Subcutaneous abdominal adipose tissue (tissue), 5 donors: Measurements from ENCODE around the gene GNAS.

Experiments
- H3K27ac ChIP-seq: one replicate; pipeline ENCODE4 v1.7.0; 2013; ENCODE audit warnings: low read depth, mild to moderate bottlenecking, inconsistent platforms, low read length, moderate library complexity
- H3K27me3 ChIP-seq, 5 donors: one replicate each; pipeline ENCODE4 v1.7.0; 2013; ENCODE audit warnings: low read length in 5 of 5, inconsistent platforms in 1 of 5; ENCODE audit not compliant: control insufficient read depth in 5 of 5, insufficient read depth in 4 of 5
- H3K36me3 ChIP-seq, 5 donors: one replicate each; pipeline ENCODE4 v1.7.0; 2013; ENCODE audit warnings: low read length in 5 of 5; ENCODE audit not compliant: control insufficient read depth in 5 of 5, insufficient read depth in 5 of 5
- H3K4me1 ChIP-seq, 5 donors: one replicate each; pipeline ENCODE4 v1.7.0; 2013; ENCODE audit warnings: low read length in 5 of 5, mild to moderate bottlenecking in 3 of 5, moderate library complexity in 1 of 5; ENCODE audit not compliant: control insufficient read depth in 5 of 5, insufficient read depth in 5 of 5
- H3K4me3 ChIP-seq, 5 donors: one replicate each; pipeline ENCODE4 v1.7.0; 2013; ENCODE audit warnings: low read length in 5 of 5, low read depth in 1 of 5
- H3K9ac ChIP-seq, 5 donors: one replicate each; pipeline ENCODE4 v1.7.0; 2013; ENCODE audit warnings: low read length in 5 of 5, mild to moderate bottlenecking in 4 of 5, moderate library complexity in 3 of 5
- H3K9me3 ChIP-seq, 5 donors: one replicate each; pipeline ENCODE4 v1.7.0; 2013; ENCODE audit warnings: low read length in 5 of 5; ENCODE audit not compliant: control insufficient read depth in 5 of 5
- donor health status: healthy.
- donor health status: healthy.
- donor health status: healthy.
- donor health status: healthy.
- donor health status: healthy.

Gene GNAS

DNA sequence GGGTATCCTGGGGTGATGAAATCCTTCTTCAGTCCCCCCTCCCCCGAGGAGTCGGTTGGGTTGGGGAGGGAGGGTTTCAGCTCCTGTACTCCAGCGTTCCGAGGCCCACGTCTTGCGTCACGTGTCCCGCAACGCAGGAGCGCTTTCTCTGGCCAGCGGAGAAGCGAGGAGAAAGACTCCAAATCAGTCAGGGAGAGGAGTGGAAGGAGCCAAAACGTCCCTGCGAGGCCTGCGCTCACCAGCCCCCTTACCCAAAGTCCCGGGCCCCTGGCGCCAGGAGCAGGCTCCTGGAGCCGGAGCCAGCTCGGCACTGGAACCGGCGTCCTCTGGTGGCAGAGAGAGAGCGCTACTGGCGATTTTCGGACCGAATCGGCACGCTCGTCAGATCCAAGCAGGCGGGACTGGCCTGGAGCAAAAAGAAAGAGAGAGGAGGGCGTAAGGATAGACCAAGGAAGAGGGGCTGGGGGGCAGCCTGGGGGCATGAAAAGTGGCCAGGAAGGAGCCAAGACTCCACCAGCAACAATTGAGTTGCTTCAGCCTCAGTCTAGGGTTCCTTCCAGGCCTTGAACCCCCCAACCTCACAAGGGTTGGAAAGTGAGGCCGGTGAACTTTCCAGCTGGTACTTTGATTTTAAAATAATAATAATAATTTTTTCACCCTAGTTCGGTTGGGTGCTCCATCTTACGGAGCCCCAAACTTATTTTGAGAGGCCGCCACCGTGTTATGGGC, at the start of gene GNAS:
GNAS (plus strand) TSS at position 174 of the 729 bp plus-strand sequence.
- no peaks in the 10 kb centered on the region for H3K9me3 ChIP-seq
- H3K4me3 ChIP-seq = peak within 1 kb of the TSS; percentile 47 to 73 (median 61)
- H3K36me3 ChIP-seq = no peaks in the 10 kb centered on the region
- peaks cover 0 to 45% (median 34%) of the 10 kb centered on the region in 5 donors for H3K4me1 ChIP-seq
- H3K27ac ChIP-seq = no peak within 1 kb of the TSS
- peaks cover 14 to 49% (median 39%) of the 10 kb centered on the region in 5 donors for H3K27me3 ChIP-seq
- no peak within 1 kb of the TSS for H3K9ac ChIP-seq

DNA sequence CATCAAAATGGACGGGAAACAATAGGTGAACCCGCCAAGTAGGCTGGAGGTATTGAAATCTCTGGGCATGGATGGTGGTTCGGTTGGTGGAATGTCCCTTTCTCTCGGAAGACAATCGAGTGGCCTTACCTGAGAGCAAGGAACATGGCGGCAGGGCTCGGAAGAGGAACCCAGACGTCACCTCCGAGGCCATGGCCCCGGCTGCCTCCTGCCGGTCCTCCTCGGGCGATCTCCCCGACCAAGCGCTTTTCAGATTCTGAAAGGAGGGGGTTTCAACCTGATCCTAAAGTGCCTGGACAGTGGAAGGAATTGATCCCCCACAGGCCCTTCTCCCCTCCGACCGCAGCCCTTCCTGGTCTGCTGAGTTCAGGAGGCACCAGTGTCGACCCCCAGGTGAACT, 49.0 kb upstream of the GNAS start:
- H3K4me1 ChIP-seq = no peaks in the 10 kb centered on the region
- no peak overlapping the region for H3K4me3 ChIP-seq
- H3K27me3 ChIP-seq = peaks cover 0 to 13% (median 8%) of the 10 kb centered on the region in 5 donors
- H3K9me3 ChIP-seq = no peaks in the 10 kb centered on the region
- H3K27ac ChIP-seq = no peak overlapping the region
- H3K9ac ChIP-seq = no peak overlapping the region
- no peaks in the 10 kb centered on the region for H3K36me3 ChIP-seq

DNA sequence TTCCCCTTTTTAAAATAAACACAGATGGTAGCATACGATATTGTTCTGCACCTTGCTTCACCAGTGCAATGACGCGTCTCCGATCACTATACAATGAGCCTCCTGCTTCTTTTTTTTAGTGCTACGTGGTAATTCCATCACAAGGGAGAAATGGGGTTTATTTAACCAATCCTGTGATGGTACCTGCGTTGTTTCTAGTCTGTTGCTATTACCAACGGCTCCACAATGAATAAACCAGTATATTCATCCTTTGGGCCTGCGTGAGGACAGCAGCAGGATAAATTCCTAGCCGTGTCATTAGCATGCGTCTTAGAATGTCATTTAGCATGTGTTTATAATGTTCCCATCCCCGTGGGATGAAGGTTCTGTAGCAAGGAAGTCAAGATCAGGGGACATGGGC, 44.7 kb upstream of the GNAS start:
- Histone ChIP-seq H3K27me3 (peaks cover 0 to 26% (median 17%) of the 10 kb centered on the region in 5 donors), H3K4me3 (no peak overlapping the region), H3K27ac (no peak overlapping the region), H3K9me3 (peaks cover 0 to 2% (median 0%) of the 10 kb centered on the region in 5 donors), H3K9ac (no peak overlapping the region), H3K4me1 (no peaks in the 10 kb centered on the region), H3K36me3 (no peaks in the 10 kb centered on the region)

GRCh38 chr20:58808271-58809046, 44.1 kb upstream of the GNAS start:
- Histone ChIP-seq H3K27ac (no peak overlapping the region), H3K9ac (no peak overlapping the region), H3K4me3 (no peak overlapping the region), H3K9me3 (peaks cover 0 to 2% (median 0%) of the 10 kb centered on the region in 5 donors), H3K36me3 (no peaks in the 10 kb centered on the region), H3K27me3 (peaks cover 3 to 30% (median 17%) of the 10 kb centered on the region in 5 donors), H3K4me1 (no peaks in the 10 kb centered on the region)

DNA sequence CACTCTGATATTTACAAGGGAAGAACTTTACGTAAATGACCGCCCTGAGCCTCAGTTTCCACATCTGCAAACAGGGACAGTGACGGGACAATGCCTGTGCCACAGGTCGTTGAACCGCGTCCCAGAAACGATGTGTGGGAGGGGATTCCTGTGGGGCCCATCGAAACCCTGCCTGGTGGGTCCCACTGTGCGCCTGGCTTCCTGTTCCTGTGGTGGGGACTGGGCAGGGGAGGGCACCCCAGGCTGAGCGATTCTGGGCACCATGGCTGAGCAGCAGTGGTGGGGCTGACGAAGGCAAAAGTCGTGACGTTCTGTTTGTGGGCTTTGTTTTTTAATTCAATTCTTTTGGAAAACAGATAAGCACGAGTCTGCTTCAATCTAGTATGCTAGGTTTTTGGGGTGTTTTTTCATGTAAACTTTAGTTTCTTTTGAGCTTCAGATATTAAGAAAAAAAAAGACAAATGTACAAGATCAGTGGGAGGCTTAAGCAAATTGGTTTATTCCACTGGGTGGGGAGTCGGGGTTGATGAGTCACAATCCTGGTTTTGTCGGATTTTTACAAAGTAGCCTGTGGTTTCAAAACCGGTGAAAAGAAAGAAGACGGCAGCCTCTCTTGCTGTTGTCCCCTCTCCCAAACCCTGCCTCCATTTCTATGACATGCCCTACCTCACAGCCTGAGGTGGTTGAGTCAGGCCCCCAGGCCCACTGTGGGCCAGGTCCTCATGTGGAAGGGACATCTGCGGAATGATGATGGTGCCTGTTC, 42.2 kb upstream of the GNAS start:
- no peak overlapping the region for H3K9ac ChIP-seq
- no peak overlapping the region for H3K27ac ChIP-seq
- peaks cover 0 to 2% (median 0%) of the 10 kb centered on the region in 5 donors for H3K9me3 ChIP-seq
- no peaks in the 10 kb centered on the region for H3K36me3 ChIP-seq
- H3K4me1 ChIP-seq = no peaks in the 10 kb centered on the region
- peaks cover 3 to 23% (median 11%) of the 10 kb centered on the region in 5 donors for H3K27me3 ChIP-seq
- H3K4me3 ChIP-seq = no peak overlapping the region

DNA sequence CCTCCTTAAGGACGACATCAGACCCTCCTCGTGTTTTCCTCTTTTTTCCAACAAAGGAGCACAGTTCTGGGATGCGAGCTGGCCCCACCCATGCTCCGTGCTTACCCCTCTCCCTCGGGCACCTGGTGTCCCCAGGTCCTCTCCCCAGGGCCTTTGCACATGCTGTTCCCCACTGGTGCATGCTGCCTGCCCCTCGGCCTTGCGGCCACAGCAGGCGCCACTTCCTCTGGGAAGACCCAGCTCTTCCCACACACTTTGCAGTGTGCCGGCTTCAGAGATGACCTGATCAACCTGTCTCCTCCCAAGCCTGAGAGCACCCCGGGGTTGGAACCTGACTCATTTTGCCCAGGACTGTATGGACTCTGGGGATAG, 41.7 kb upstream of the GNAS start:
- H3K9me3 ChIP-seq = peaks cover 0 to 2% (median 0%) of the 10 kb centered on the region in 5 donors
- no peak overlapping the region for H3K9ac ChIP-seq
- H3K4me1 ChIP-seq = no peaks in the 10 kb centered on the region
- H3K27ac ChIP-seq = no peak overlapping the region
- H3K27me3 ChIP-seq = peaks cover 3 to 26% (median 11%) of the 10 kb centered on the region in 5 donors
- H3K36me3 ChIP-seq = no peaks in the 10 kb centered on the region
- no peak overlapping the region for H3K4me3 ChIP-seq

- H3K4me1 ChIP-seq = no peaks in the 10 kb centered on the region
- H3K9ac ChIP-seq = no peak overlapping the region
Observed at GRCh38 chr20:58811334-58811733, 41.2 kb upstream of the GNAS start.

GRCh38 chr20:58813369-58813768, 39.1 kb upstream of the GNAS start:
- H3K4me3 ChIP-seq = no peak overlapping the region
- H3K4me1 ChIP-seq = no peaks in the 10 kb centered on the region
- H3K36me3 ChIP-seq = no peaks in the 10 kb centered on the region
- peaks cover 0 to 2% (median 0%) of the 10 kb centered on the region in 5 donors for H3K9me3 ChIP-seq
- peaks cover 3 to 29% (median 14%) of the 10 kb centered on the region in 5 donors for H3K27me3 ChIP-seq
- no peak overlapping the region for H3K9ac ChIP-seq
- H3K27ac ChIP-seq = no peak overlapping the region

More at GRCh38 chr20:58811334-58811733, 41.2 kb upstream of the GNAS start:
- no peak overlapping the region for H3K4me3 ChIP-seq
- no peak overlapping the region for H3K27ac ChIP-seq
- H3K36me3 ChIP-seq = no peaks in the 10 kb centered on the region
- peaks cover 0 to 2% (median 0%) of the 10 kb centered on the region in 5 donors for H3K9me3 ChIP-seq
- peaks cover 3 to 26% (median 11%) of the 10 kb centered on the region in 5 donors for H3K27me3 ChIP-seq

- no peaks in the 10 kb centered on the region for H3K4me1 ChIP-seq
- H3K4me3 ChIP-seq = no peak overlapping the region
- H3K27me3 ChIP-seq = peaks cover 3 to 22% (median 10%) of the 10 kb centered on the region in 5 donors
- no peaks in the 10 kb centered on the region for H3K36me3 ChIP-seq
- H3K9ac ChIP-seq = no peak overlapping the region
- no peak overlapping the region for H3K27ac ChIP-seq
- peaks cover 0 to 2% (median 0%) of the 10 kb centered on the region in 5 donors for H3K9me3 ChIP-seq
Observed at GRCh38 chr20:58815448-58815847, 37.1 kb upstream of the GNAS start.
